OCI-LY7 (cell line): Measurements from ENCODE around the gene HERC2. TPM values are rescaled to one million over a fixed set of nuclear protein-coding genes. Genes with fewer than 3 reads are reported as not detected.
"Not testable (repeated sequence)": the region's sequence is repeated elsewhere in the genome, so short reads cannot be mapped to it uniquely, and the experiment has no call there.

ENCODE experiments used
- BruUV-seq: library from RNA; stranded (reverse); fragments of 400-500 nt; replicated peaks from 2 replicates; lab custom pipeline; 2021; lab: Mats Ljungman, UMichigan
- CTCF ChIA-PET: fragments of 300-600 bp; sonication (Branson Sonifier 250); formaldehyde crosslinking; loops from one replicate; lab custom pipeline; 2022; ENCODE audit warnings: antibody characterized with exemption; ENCODE audit not compliant: unreplicated experiment; lab: Charles Lee
- POLR2A ChIA-PET: fragments of 300-600 bp; sonication (Branson Sonifier 250); formaldehyde crosslinking; loops from one replicate; lab custom pipeline; 2022; ENCODE audit warnings: antibody characterized with exemption; lab: Charles Lee
- DNase-seq: peaks from one replicate; pipeline ENCODE4 v3.0.0-alpha.2; 2015; ENCODE audit warnings: low spot score
- H2AFZ ChIP-seq: fragments of 200-600 bp; sonication (generic), shearing (Covaris generic); 2 replicates; pipeline ENCODE4 v1.6.1; 2014; ENCODE audit warnings: mild to moderate bottlenecking, antibody characterized with exemption, low read length, moderate library complexity
- H3K27ac ChIP-seq: fragments of 200-600 bp; sonication (generic); 2 replicates; pipeline ENCODE4 v1.5.1; 2014; ENCODE audit warnings: mixed run types, low read depth, mild to moderate bottlenecking, moderate library complexity, low read length, inconsistent platforms; ENCODE audit not compliant: poor library complexity, severe bottlenecking
- H3K36me3 ChIP-seq: fragments of 200-600 bp; sonication (generic); 2 replicates; pipeline ENCODE4 v1.6.1; 2014; ENCODE audit warnings: mild to moderate bottlenecking, antibody characterized with exemption, low read length, moderate library complexity, mixed read lengths; ENCODE audit not compliant: insufficient read depth
- H3K4me1 ChIP-seq: fragments of 200-600 bp; sonication (generic); 2 replicates; pipeline ENCODE4 v1.5.1; 2014; ENCODE audit warnings: mild to moderate bottlenecking, low read length; ENCODE audit not compliant: insufficient read depth, poor library complexity, severe bottlenecking
- H3K4me2 ChIP-seq: fragments of 200-600 bp; sonication (generic); 2 replicates; pipeline ENCODE4 v1.6.1; 2014; ENCODE audit warnings: mild to moderate bottlenecking, low read length
- H3K4me3 ChIP-seq: fragments of 200-600 bp; sonication (generic); 2 replicates; pipeline ENCODE4 v1.5.1; 2014; ENCODE audit warnings: mild to moderate bottlenecking, low read depth, low read length; ENCODE audit not compliant: poor library complexity, severe bottlenecking
- H3K79me2 ChIP-seq: fragments of 200-600 bp; sonication (generic); 2 replicates; pipeline ENCODE4 v1.6.1; 2016; ENCODE audit warnings: low read depth, mild to moderate bottlenecking, low read length, moderate library complexity, mixed read lengths; ENCODE audit not compliant: insufficient read depth
- H3K9me2 ChIP-seq: fragments of 200-600 bp; sonication (generic); 2 replicates; pipeline ENCODE4 v1.6.1; 2016; ENCODE audit warnings: mild to moderate bottlenecking, low read length, mixed read lengths; ENCODE audit not compliant: insufficient read depth
- H3K9me3 ChIP-seq: fragments of 200-600 bp; sonication (generic); 2 replicates; pipeline ENCODE4 v1.6.1; 2014; ENCODE audit warnings: mild to moderate bottlenecking, mixed run types, low read length, mixed read lengths
- H4K20me1 ChIP-seq: fragments of 200-600 bp; sonication (generic); 2 replicates; pipeline ENCODE4 v1.6.1; 2014; ENCODE audit warnings: mild to moderate bottlenecking, antibody characterized with exemption, low read length, moderate library complexity, mixed read lengths; ENCODE audit not compliant: insufficient read depth
- CTCF ChIP-seq: fragments of 200-600 bp; sonication (generic); conservative IDR thresholded peaks from 2 replicates; pipeline ENCODE4 v1.5.1; 2014; ENCODE audit warnings: mild to moderate bottlenecking, antibody characterized with exemption, low read length, moderate library complexity, mixed read lengths
- EZH2phosphoT487 ChIP-seq: fragments of 200-600 bp; sonication (generic); IDR thresholded peaks from 2 replicates; pipeline ENCODE4 v1.6.1; 2018; ENCODE audit warnings: low read depth, borderline replicate concordance, mild to moderate bottlenecking, mixed run types, antibody characterized with exemption, low read length, moderate library complexity, mixed read lengths
- intact Hi-C: fragments of 100-400 bp; cut with micrococcal nuclease; formaldehyde crosslinking; loops from one replicate; pipeline ENCODE4 v1.10.0; 2022; ENCODE audit not compliant: unreplicated experiment
- total RNA-seq, 2 experiments: library from RNA; depleted of rRNA in 1 of 2; stranded (reverse); fragments of >200 nt in 1 of 2; shearing (Covaris generic) in 1 of 2; gene quantifications; 2 replicates each; pipeline ENCODE4 v1.2.3, GENCODE V29; 2014 to 2022

HERC2 gene
- total RNA-seq, 2 experiments from 2014 or later = 55.5 to 94.0 TPM

- intact Hi-C loops, H3K4me2 ChIP-seq, CTCF ChIA-PET, H4K20me1 ChIP-seq, BruUV-seq, H3K4me1 ChIP-seq, H3K4me3 ChIP-seq, H3K27ac ChIP-seq, POLR2A ChIA-PET, H2AFZ ChIP-seq, H3K79me2 ChIP-seq, DNase-seq, H3K9me2 ChIP-seq, H3K9me3 ChIP-seq: not testable (repeated sequence)
- H3K36me3 ChIP-seq = peaks cover 41% of the 10 kb centered on the region
Observed at GRCh38 chr15:28196581-28196980, 125.4 kb downstream of the HERC2 start.

- ChIA-PET POLR2A (no interaction called here), CTCF (no interaction called here)
- H3K4me3 ChIP-seq = no peak overlapping the region
- no peaks in the 10 kb centered on the region for H3K9me3 ChIP-seq
- TF ChIP-seq CTCF (no peak), EZH2phosphoT487 (no peak)
- intact Hi-C loops = no loop called here
- H4K20me1 ChIP-seq = no peaks in the 10 kb centered on the region
- no peaks in the 10 kb centered on the region for H3K79me2 ChIP-seq
- peaks cover 57% of the 10 kb centered on the region for H3K36me3 ChIP-seq
- H3K27ac ChIP-seq = no peak overlapping the region
- H2AFZ ChIP-seq = no peak overlapping the region
- H3K4me2 ChIP-seq = no peak overlapping the region
- BruUV-seq = no TSS peak
- DNase-seq = no peak
- H3K9me2 ChIP-seq = no peaks in the 10 kb centered on the region
- H3K4me1 ChIP-seq = no peaks in the 10 kb centered on the region
Observed at GRCh38 chr15:28192772-28193171, 129.2 kb downstream of the HERC2 start.

- no peak for TF ChIP-seq EZH2phosphoT487
- intact Hi-C loops = no loop called here
Observed at GRCh38 chr15:28191832-28192231, 130.1 kb downstream of the HERC2 start.

More at GRCh38 chr15:28191832-28192231, 130.1 kb downstream of the HERC2 start:
- POLR2A ChIA-PET = no interaction called here
- Histone ChIP-seq H3K4me1 (no peaks in the 10 kb centered on the region), H3K36me3 (peaks cover 55% of the 10 kb centered on the region), H3K4me3 (no peak overlapping the region), H3K9me3 (no peaks in the 10 kb centered on the region), H2AFZ (no peak overlapping the region), H3K4me2 (no peak overlapping the region), H3K9me2 (no peaks in the 10 kb centered on the region), H3K27ac (no peak overlapping the region), H3K79me2 (no peaks in the 10 kb centered on the region), H4K20me1 (no peaks in the 10 kb centered on the region)
- CTCF ChIA-PET = no interaction called here
- BruUV-seq = no TSS peak
- no peak for DNase-seq
